B cell (primary cell): ENCODE results near the gene NOTCH4.
A peak's percentile ranks its signal among the peaks of the same experiment; 100 is the strongest.

ENCODE experiments used
- CTCF ChIP-seq: fragments of 200-600 bp; IDR thresholded peaks from one replicate; pipeline ENCODE4 v1.8.0; 2022; ENCODE audit warnings: antibody characterized with exemption, mild to moderate bottlenecking
- EZH2 ChIP-seq: IDR thresholded peaks from 2 replicates; pipeline ENCODE4 v1.6.1; 2012; ENCODE audit warnings: borderline replicate concordance, low read depth, mild to moderate bottlenecking, moderate library complexity, low read length; ENCODE audit not compliant: insufficient read depth, poor library complexity, severe bottlenecking

GRCh38 chr6:32148289-32149091 is 75.4 kb downstream of the NOTCH4 start:
- TF ChIP-seq CTCF = peak; percentile 12
- no peak for TF ChIP-seq EZH2
